Activated CD4-positive, alpha-beta memory T cell treated with anti-CD3 and anti-CD28 coated beads for 36 hours (primary cell): ENCODE data around the gene ZNF264. TPM values are rescaled to one million over a fixed set of nuclear protein-coding genes. Genes with fewer than 3 reads are reported as not detected.

Source experiments
- CTCF ChIA-PET: fragments of 350-600 bp; sonication (Branson Sonifier 250); formaldehyde crosslinking; loops from one replicate; lab custom pipeline; 2021; ENCODE audit warnings: antibody characterized with exemption, inconsistent platforms; lab: Charles Lee
- POLR2A ChIA-PET: fragments of 350-600 bp; sonication (Branson Sonifier 250); formaldehyde crosslinking; loops from one replicate; lab custom pipeline; 2021; ENCODE audit warnings: antibody characterized with exemption; lab: Charles Lee
- DNase-seq: peaks from one replicate; pipeline ENCODE4 v3.0.0-alpha.2; 2020
- H3K27ac Mint-ChIP-seq: one replicate; pipeline ENCODE4 v1.8.0; 2021; ENCODE audit warnings: mixed read lengths
- H3K27me3 Mint-ChIP-seq: one replicate; pipeline ENCODE4 v1.8.0; 2021; ENCODE audit warnings: mixed read lengths
- H3K36me3 Mint-ChIP-seq: one replicate; pipeline ENCODE4 v1.8.0; 2021; ENCODE audit warnings: mixed read lengths
- H3K4me1 Mint-ChIP-seq: one replicate; pipeline ENCODE4 v1.8.0; 2021; ENCODE audit warnings: low read depth, mixed read lengths
- H3K4me3 Mint-ChIP-seq: one replicate; pipeline ENCODE4 v1.8.0; 2021; ENCODE audit warnings: mild to moderate bottlenecking, mixed read lengths
- H3K9me3 Mint-ChIP-seq: one replicate; pipeline ENCODE4 v1.8.0; 2021; ENCODE audit warnings: mixed read lengths
- intact Hi-C: fragments of 100-400 bp; cut with micrococcal nuclease; formaldehyde crosslinking; loops from one replicate; pipeline ENCODE4 v1.15.1; 2023
- total RNA-seq, 2 experiments: library from RNA; stranded (reverse); gene quantifications; one replicate each; pipeline ENCODE4 v1.2.3, GENCODE V29; 2021

The ZNF264 gene
- total RNA-seq, 2 experiments from 2014 or later, result 18.9 to 20.4 TPM

GRCh38 chr19:57210381-57210780, 19.1 kb downstream of the ZNF264 start:
- DNase-seq, result no peak
- Mint-ChIP-seq H3K36me3 (peaks cover 82% of the 10 kb centered on the region), H3K9me3 (peaks cover 49% of the 10 kb centered on the region), H3K4me1 (no peaks in the 10 kb centered on the region), H3K27me3 (no peaks in the 10 kb centered on the region), H3K27ac (no peak overlapping the region), H3K4me3 (no peak overlapping the region)
- CTCF ChIA-PET, result interaction anchor here (0.8 kb wide), 1 partner anchor 30 kb away, joined by 3 read pairs; the partner anchor contains the start of gene ZNF805
- POLR2A ChIA-PET, result no interaction called here
- intact Hi-C loops, result no loop called here

- Mint-ChIP-seq H3K27me3 (no peaks in the 10 kb centered on the region), H3K4me3 (no peak overlapping the region), H3K9me3 (peaks cover 47% of the 10 kb centered on the region), H3K27ac (no peak overlapping the region), H3K36me3 (peaks cover 84% of the 10 kb centered on the region), H3K4me1 (no peaks in the 10 kb centered on the region)
- ChIA-PET CTCF (no interaction called here), POLR2A (no interaction called here)
- intact Hi-C loops, result no loop called here
- no peak for DNase-seq
These were observed 20.8 kb downstream of the ZNF264 start for GRCh38 chr19:57212109-57212508.

GRCh38 chr19:57227502-57227901, 36.2 kb downstream of the ZNF264 start:
- H3K4me3 Mint-ChIP-seq, result no peak overlapping the region
- peaks cover 17% of the 10 kb centered on the region for H3K9me3 Mint-ChIP-seq
- no peaks in the 10 kb centered on the region for H3K4me1 Mint-ChIP-seq
- DNase-seq, result no peak
- H3K27ac Mint-ChIP-seq, result no peak overlapping the region
- POLR2A ChIA-PET, result no interaction called here
- H3K27me3 Mint-ChIP-seq, result no peaks in the 10 kb centered on the region
- H3K36me3 Mint-ChIP-seq, result peaks cover 5% of the 10 kb centered on the region
- CTCF ChIA-PET, result no interaction called here
- intact Hi-C loops, result no loop called here

- no peak overlapping the region for H3K27ac Mint-ChIP-seq
- H3K4me3 Mint-ChIP-seq, result no peak overlapping the region
- intact Hi-C loops, result no loop called here
- peaks cover 2% of the 10 kb centered on the region for H3K36me3 Mint-ChIP-seq
- no peaks in the 10 kb centered on the region for H3K27me3 Mint-ChIP-seq
- DNase-seq, result no peak
- H3K4me1 Mint-ChIP-seq, result no peaks in the 10 kb centered on the region
- ChIA-PET CTCF (no interaction called here), POLR2A (no interaction called here)
- peaks cover 4% of the 10 kb centered on the region for H3K9me3 Mint-ChIP-seq
These were observed 40.4 kb downstream of the ZNF264 start for GRCh38 chr19:57231686-57232085.

- no peak for DNase-seq
- Mint-ChIP-seq H3K4me1 (no peaks in the 10 kb centered on the region), H3K27me3 (no peaks in the 10 kb centered on the region), H3K27ac (no peak overlapping the region), H3K36me3 (peaks cover 2% of the 10 kb centered on the region), H3K9me3 (no peaks in the 10 kb centered on the region), H3K4me3 (no peak overlapping the region)
- POLR2A ChIA-PET, result no interaction called here
- CTCF ChIA-PET, result no interaction called here
- intact Hi-C loops, result no loop called here
These were observed 41.9 kb downstream of the ZNF264 start for GRCh38 chr19:57233207-57233606.

- ChIA-PET POLR2A (interaction anchor here (1.7 kb wide), 1 partner anchor 49 kb away, joined by 6 read pairs; the partner anchor contains the start of gene ZNF264), CTCF (interaction anchor here (1.1 kb wide), 1 partner anchor 30 kb away, joined by 3 read pairs; no protein-coding TSS in a partner anchor)
- H3K9me3 Mint-ChIP-seq, result peaks cover 2% of the 10 kb centered on the region
These were observed 48.6 kb downstream of the ZNF264 start for GRCh38 chr19:57239982-57240310.

GRCh38 chr19:57240311-57241090, 49.2 kb downstream of the ZNF264 start, which contains the start of gene ZNF805:
TSS of gene ZNF805 (plus strand) at chr19:57240632. CDS start at chr19:57240892, 260 bp downstream.
- H3K9me3 Mint-ChIP-seq, result peaks cover 2% of the 10 kb centered on the region
- intact Hi-C loops, result loop anchor here (1.0 kb wide), 5 partner anchors 39 to 338 kb away; partner anchors contain the start of genes ZNF264, ZNF304, ZNF416 and ZNF548
- H3K27me3 Mint-ChIP-seq, result no peaks in the 10 kb centered on the region
- peak; percentile 97 for DNase-seq
- peak within 1 kb of the TSS; percentile 90 for H3K4me3 Mint-ChIP-seq
- peak within 1 kb of the TSS; percentile 89 for H3K27ac Mint-ChIP-seq
- CTCF ChIA-PET, result interaction anchor here (1.1 kb wide), 1 partner anchor 30 kb away, joined by 3 read pairs; no protein-coding TSS in a partner anchor
- peaks cover 24% of the 10 kb centered on the region for H3K36me3 Mint-ChIP-seq
- POLR2A ChIA-PET, result interaction anchor here (0.5 to 1.7 kb wide), 3 partner anchors 12 to 218 kb away, joined by 3 to 6 read pairs (median 3); partner anchors contain the start of gene ZNF264
- peaks cover 24% of the 10 kb centered on the region for H3K4me1 Mint-ChIP-seq

More at GRCh38 chr19:57239982-57240310, 48.6 kb downstream of the ZNF264 start:
- Mint-ChIP-seq H3K27me3 (no peaks in the 10 kb centered on the region), H3K27ac (peak overlapping the region; percentile 89), H3K36me3 (peaks cover 20% of the 10 kb centered on the region), H3K4me3 (peak overlapping the region; percentile 90), H3K4me1 (peaks cover 24% of the 10 kb centered on the region)
- intact Hi-C loops, result loop anchor here (1.0 kb wide), 5 partner anchors 39 to 338 kb away; partner anchors contain the start of genes ZNF264, ZNF304, ZNF416 and ZNF548
- no peak for DNase-seq

- Mint-ChIP-seq H3K9me3 (peaks cover 2% of the 10 kb centered on the region), H3K27me3 (no peaks in the 10 kb centered on the region), H3K27ac (peak overlapping the region; percentile 89), H3K4me3 (peak overlapping the region; percentile 90), H3K36me3 (peaks cover 30% of the 10 kb centered on the region), H3K4me1 (peaks cover 24% of the 10 kb centered on the region)
- DNase-seq, result peak; percentile 8
- intact Hi-C loops, result no loop called here
- POLR2A ChIA-PET, result interaction anchor here (0.7 to 1.7 kb wide), 2 partner anchors 11 to 50 kb away, joined by 3 to 6 read pairs; partner anchors contain the start of gene ZNF264
- CTCF ChIA-PET, result no interaction called here
These were observed 49.9 kb downstream of the ZNF264 start for GRCh38 chr19:57241176-57241575.

GRCh38 chr19:57242821-57243220, 51.5 kb downstream of the ZNF264 start:
- intact Hi-C loops, result no loop called here
- H3K4me3 Mint-ChIP-seq, result no peak overlapping the region
- peaks cover 24% of the 10 kb centered on the region for H3K4me1 Mint-ChIP-seq
- H3K36me3 Mint-ChIP-seq, result peaks cover 46% of the 10 kb centered on the region
- no peak overlapping the region for H3K27ac Mint-ChIP-seq
- peaks cover 2% of the 10 kb centered on the region for H3K9me3 Mint-ChIP-seq
- no peaks in the 10 kb centered on the region for H3K27me3 Mint-ChIP-seq
- ChIA-PET CTCF (no interaction called here), POLR2A (no interaction called here)
- no peak for DNase-seq

GRCh38 chr19:57244513-57244912, 53.2 kb downstream of the ZNF264 start:
- H3K27ac Mint-ChIP-seq, result no peak overlapping the region
- POLR2A ChIA-PET, result no interaction called here
- DNase-seq, result no peak
- intact Hi-C loops, result no loop called here
- peaks cover 60% of the 10 kb centered on the region for H3K36me3 Mint-ChIP-seq
- no peak overlapping the region for H3K4me3 Mint-ChIP-seq
- CTCF ChIA-PET, result no interaction called here
- H3K4me1 Mint-ChIP-seq, result peaks cover 24% of the 10 kb centered on the region
- peaks cover 2% of the 10 kb centered on the region for H3K9me3 Mint-ChIP-seq
- H3K27me3 Mint-ChIP-seq, result no peaks in the 10 kb centered on the region

- POLR2A ChIA-PET, result no interaction called here
- intact Hi-C loops, result no loop called here
- H3K27ac Mint-ChIP-seq, result no peak overlapping the region
These were observed 53.8 kb downstream of the ZNF264 start for GRCh38 chr19:57245066-57245465.

GRCh38 chr19:57245959-57246358, 54.7 kb downstream of the ZNF264 start:
- H3K9me3 Mint-ChIP-seq, result peaks cover 11% of the 10 kb centered on the region
- CTCF ChIA-PET, result no interaction called here
- H3K27me3 Mint-ChIP-seq, result no peaks in the 10 kb centered on the region
- no peak overlapping the region for H3K4me3 Mint-ChIP-seq
- no peak for DNase-seq
- no peak overlapping the region for H3K27ac Mint-ChIP-seq
- H3K36me3 Mint-ChIP-seq, result peaks cover 68% of the 10 kb centered on the region
- intact Hi-C loops, result no loop called here
- POLR2A ChIA-PET, result interaction anchor here (0.6 kb wide), 1 partner anchor 9 kb away, joined by 5 read pairs; no protein-coding TSS in a partner anchor
- H3K4me1 Mint-ChIP-seq, result peaks cover 19% of the 10 kb centered on the region

More at GRCh38 chr19:57245066-57245465, 53.8 kb downstream of the ZNF264 start:
- Mint-ChIP-seq H3K4me1 (peaks cover 22% of the 10 kb centered on the region), H3K4me3 (no peak overlapping the region), H3K36me3 (peaks cover 61% of the 10 kb centered on the region), H3K9me3 (peaks cover 3% of the 10 kb centered on the region), H3K27me3 (no peaks in the 10 kb centered on the region)
- DNase-seq, result no peak
- CTCF ChIA-PET, result no interaction called here
